SKM-1 treated with dmso at 0.1 percent for 144 hours (cell line): ENCODE results near the gene AMBP.

Experiments used
- DNase-seq: peaks from one replicate; lab custom pipeline; 2025; ENCODE audit not compliant: unreplicated experiment; lab: John Stamatoyannopoulos, UW

Gene AMBP

DNA sequence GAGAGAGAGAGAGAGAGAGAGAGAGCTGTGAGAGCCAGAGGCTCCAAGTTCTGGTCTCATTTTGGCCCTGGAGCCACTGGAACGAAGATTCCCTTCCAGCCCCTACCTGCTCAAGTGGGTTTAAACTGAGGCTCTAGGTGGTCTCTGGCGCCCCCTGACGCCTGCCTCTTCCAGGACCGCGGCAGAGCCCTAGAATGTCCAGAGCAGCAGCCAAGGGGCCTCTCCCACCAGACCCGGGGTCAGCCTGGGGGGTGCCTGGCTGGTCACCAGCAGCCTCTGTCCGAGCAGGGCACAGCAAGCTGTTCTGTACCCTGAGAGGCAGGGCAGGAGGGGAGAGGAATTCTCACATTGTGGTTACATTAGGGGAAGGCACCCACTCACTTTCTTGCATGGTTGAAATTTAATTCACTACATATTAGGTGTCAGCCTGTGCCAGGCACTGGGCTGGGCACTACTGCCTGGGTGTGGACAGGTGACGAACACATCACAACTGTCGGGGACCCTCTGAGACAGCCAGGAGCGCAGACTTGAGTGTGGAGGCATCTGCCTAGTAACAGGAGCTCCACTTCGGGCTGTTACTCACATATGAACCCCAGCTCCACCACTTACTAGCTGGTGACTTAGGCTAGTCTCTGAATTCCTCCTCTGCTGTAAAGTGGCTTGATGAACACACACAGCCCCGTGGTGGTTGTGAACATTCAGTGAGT lies 44.5 kb downstream of the AMBP start:
- DNase-seq, result no peak

DNA sequence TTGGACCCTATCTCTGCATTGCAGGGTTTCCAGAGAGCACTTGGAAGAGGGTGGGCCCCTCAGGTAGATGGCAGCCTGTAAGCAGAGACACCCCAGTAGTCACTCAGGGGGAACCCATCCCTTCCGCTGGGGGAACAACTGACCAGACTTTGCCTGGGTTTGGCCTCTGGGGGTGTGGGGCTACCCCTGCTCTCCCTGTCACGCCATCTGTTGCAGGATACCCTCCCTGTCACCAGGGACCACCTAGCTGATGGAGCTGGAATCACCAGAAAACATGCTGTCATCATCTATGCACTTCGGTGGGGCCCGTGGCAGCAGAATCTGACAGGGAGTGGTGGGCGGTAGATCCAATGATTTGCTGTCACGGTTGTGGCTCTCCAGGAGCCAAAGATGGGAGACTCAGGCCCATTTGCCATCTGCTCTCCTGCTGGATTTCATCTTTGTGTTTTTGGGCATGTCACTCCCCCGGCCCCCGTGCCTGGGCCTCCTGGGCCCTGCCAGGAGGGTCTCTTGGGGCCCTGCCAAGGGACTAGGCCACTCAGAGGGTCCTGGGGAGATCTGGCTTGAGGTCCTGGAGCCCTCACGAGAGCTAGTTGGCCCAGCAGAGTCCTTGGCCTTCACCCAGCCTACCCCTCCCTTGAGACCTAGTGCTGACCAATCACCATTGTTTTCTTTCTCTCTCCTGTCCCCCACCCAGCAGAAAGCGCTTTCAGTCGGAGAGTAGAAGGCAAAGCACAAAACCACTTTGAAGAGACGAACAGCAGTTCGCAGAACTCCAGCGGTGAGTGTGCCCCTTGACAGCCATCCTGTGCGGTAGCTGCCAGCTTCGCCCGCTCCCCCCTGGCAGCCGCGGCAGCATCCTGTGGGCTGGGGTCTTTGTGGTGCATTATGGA lies 45.9 kb downstream of the AMBP start:
- DNase-seq, result no peak

GRCh38 chr9:114031037-114031630 lies 47.0 kb downstream of the AMBP start:
- DNase-seq, result no peak

DNA sequence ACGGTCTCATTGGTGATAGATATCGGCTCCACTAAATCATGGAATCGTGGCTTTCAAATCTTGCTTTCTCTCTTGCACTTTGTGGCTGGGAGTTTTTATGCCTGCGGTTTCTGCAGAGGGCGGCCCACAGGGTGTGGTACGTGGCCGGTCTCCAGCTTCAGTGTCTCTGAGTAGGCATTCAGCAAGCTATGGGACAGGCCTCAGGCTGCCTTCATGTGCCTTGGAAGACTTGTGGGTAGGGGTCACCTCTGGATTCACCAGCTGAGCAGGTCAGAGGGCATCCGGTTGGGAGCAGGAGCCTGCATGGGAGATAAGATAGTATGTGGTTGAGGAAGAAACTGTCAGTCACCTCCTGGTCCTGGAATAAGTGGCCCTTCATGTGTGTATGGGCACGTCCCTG lies 47.7 kb downstream of the AMBP start:
- DNase-seq, result no peak

GRCh38 chr9:114029311-114030170 lies 48.6 kb downstream of the AMBP start:
- DNase-seq, result no peak

- DNase-seq, result no peak
These were observed 49.5 kb downstream of the AMBP start for GRCh38 chr9:114028646-114029045.

GRCh38 chr9:114027863-114028465 lies 50.1 kb downstream of the AMBP start:
- no peak for DNase-seq

DNA sequence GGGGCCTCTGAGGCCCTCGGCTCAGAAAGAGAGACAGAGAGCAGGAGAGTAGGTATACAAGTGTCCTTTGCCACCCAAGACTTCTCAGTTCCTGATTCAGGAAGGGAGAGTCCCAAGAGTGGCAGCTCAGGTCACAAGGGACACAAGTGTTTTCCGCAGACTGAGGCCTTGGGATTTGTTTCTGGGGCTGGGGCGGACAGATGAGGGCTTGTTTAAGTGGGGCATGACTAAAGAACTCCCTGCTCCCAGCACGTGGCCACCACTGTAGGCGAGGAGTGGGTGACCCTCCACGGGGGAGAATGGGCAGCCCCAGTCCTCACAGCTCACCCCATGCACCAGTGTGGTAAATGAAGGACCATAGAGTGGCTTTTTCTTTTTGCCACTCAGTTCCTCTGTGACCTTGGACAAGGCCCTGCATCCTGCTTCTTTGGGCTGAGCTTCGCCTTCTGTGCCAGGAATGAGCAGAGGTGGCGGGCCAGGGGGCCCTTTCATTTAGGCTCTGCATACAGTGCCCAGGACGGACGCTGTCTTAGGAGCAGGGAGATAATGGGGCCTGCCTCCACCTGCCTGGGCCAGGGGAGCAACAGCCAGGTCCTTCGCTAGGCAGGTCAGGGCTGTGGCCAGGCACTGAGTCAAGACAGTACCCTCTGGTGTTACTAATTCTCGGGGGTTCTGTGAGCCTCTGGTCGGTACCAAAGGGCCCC lies 50.8 kb downstream of the AMBP start:
- no peak for DNase-seq

DNA sequence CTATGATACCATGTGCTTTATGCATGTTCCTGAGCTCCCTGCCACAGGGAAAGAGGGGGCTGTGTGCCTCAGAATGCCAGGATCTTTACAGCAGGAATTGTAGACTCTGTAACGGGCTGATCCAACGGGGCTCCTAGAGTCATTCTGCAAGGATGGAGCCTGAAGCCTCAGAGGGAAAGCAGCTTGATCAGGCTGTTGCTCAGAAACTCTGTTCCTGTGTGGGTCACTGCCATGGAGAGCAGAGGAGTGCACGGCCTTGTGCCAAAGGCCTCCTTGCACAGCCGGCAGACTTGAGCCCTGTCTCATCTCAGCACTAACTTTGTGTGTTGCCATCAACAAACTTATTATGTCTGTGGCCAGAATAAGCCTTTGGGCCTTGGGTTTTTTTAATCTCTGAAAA lies 51.8 kb downstream of the AMBP start:
- DNase-seq, result no peak

DNA sequence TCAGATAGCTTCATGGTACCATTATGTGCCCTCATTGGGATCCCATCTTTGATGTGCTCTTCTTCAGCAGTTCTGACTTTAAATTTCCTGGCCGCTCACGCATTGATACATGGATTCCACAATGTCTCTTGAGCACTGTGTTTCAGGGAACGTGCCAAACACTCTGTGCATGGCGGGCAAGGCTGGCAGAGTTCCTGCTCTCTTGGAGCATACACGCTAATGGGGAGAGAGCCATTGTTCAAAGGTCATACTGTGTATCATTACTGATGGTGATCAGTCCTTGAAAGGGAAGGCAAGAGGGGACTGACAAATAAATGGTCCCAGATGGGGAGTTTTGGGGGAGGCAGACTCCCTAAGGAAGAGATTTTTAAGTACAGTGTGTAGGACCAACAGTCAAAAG lies 52.3 kb downstream of the AMBP start:
- no peak for DNase-seq

GRCh38 chr9:114025196-114025753 lies 52.8 kb downstream of the AMBP start:
- no peak for DNase-seq

DNA sequence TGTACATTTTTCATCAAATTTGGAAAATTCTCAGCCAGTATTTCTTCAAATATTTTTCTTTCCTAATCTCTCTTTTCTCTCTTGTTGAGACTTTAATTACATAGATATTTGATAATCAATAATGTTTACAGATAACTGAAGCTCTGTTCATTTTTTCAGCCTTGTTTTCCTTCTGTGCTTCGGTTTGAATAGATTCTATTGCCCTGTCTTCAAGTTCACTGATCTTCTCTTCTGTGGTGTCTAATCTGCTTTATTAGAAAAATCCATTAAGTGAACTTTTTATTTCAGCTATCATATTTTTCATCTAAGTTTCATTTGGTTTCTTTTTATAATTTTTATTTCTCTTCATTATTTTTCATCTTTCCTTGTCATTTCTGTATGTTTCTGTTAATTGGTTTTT lies 54.1 kb downstream of the AMBP start:
- DNase-seq, result no peak

- DNase-seq, result no peak
These were observed 56.5 kb downstream of the AMBP start for GRCh38 chr9:114021578-114021977.

- no peak for DNase-seq
These were observed 60.1 kb downstream of the AMBP start for GRCh38 chr9:114017741-114018715.

- no peak for DNase-seq
These were observed 61.3 kb downstream of the AMBP start for GRCh38 chr9:114016629-114017423.

DNA sequence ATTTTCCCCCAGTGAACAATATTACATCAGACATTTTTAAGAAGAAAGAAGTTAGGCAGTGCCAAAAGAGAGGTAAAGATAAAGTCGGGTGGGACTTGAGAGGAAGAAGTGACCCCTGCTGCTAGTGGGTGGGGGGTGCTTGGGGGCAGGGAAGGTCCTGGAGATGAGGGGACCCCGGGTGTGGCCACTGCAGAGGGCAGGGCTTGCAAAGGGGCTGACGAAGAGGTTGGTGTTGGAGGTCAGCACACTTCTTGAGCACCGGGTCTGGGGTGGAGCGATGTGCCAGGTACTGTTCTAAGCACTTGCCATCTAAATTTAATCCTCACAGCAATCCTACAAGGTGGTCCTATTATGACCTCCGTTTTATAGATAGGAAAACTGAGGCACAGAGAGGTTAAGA lies 62.0 kb downstream of the AMBP start:
- DNase-seq, result no peak

DNA sequence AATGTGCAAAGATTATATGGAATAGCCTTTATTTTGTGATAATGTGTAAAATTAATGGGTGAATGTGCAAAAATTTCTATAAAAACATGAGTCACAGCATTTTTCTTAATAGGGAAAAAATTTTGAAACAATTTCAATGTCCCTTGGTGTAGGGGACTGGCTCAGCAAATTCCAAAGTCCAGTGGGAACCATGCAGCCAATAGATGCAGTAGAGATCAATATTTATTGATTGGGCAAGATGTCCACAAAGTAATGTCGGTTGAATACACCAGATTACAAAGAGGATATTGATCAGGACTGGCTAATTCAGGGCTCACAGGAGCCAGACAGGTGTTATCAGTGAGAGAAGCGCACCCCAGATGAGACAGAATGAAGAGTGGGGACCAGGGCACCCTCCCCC lies 62.5 kb downstream of the AMBP start:
- DNase-seq, result no peak

DNA sequence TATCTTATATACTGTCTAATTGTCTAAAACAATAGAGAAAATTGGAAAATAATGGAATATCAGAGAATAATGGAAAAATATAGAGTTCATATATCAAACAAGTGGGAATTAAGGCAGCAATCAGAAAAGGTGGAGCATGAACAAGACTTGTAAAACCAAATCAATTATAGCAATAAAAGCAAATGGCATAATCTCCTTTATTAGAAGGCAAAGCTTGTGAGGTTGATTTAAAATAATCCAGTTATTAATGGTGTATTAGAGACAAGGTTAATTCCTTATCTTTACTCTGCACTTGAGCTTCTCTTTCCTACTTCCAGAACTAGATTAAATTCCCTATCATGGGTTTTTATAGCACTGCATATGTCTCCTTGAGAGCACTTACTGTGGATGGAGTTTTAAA lies 64.1 kb downstream of the AMBP start:
- DNase-seq, result no peak
